PC-9 (cell line): Measurements from ENCODE around the gene SSB.

ENCODE experiments used
- EZH2 ChIP-seq: fragments of 200-600 bp; sonication (generic); IDR thresholded peaks from 2 replicates; pipeline ENCODE4 v1.8.0; 2017; ENCODE audit warnings: antibody characterized with exemption, low read depth
- TF ChIP-seq, protein P1 (sequence below): fragments of 200-600 bp; sonication (generic); conservative IDR thresholded peaks from 2 replicates; pipeline ENCODE4 v1.6.1; 2017; ENCODE audit warnings: mixed run types, antibody characterized with exemption, mild to moderate bottlenecking, moderate library complexity

- TF ChIP-seq EZH2, result no peak
- TF ChIP-seq, protein P1, sequence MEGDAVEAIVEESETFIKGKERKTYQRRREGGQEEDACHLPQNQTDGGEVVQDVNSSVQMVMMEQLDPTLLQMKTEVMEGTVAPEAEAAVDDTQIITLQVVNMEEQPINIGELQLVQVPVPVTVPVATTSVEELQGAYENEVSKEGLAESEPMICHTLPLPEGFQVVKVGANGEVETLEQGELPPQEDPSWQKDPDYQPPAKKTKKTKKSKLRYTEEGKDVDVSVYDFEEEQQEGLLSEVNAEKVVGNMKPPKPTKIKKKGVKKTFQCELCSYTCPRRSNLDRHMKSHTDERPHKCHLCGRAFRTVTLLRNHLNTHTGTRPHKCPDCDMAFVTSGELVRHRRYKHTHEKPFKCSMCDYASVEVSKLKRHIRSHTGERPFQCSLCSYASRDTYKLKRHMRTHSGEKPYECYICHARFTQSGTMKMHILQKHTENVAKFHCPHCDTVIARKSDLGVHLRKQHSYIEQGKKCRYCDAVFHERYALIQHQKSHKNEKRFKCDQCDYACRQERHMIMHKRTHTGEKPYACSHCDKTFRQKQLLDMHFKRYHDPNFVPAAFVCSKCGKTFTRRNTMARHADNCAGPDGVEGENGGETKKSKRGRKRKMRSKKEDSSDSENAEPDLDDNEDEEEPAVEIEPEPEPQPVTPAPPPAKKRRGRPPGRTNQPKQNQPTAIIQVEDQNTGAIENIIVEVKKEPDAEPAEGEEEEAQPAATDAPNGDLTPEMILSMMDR, result no peak
These were observed 37.3 kb upstream of the SSB start for GRCh38 chr2:169761251-169761969.
